HepG2 (cell line): ENCODE results near the gene EMID1. TPM values are rescaled to one million over a fixed set of nuclear protein-coding genes. Genes with fewer than 3 reads are reported as not detected.

Experiments used
- ARNT ChIP-seq: fragments of 450-650 bp; IDR thresholded peaks from 2 replicates; pipeline ENCODE4 v1.6.1; 2017
- ATF7-NPFF ChIP-seq: sonication (generic); formaldehyde crosslinking; IDR thresholded peaks from 2 replicates; pipeline ENCODE4 v1.8.1; 2023; ENCODE audit warnings: mild to moderate bottlenecking, low read depth, missing genetic modification reagents, moderate library complexity
- CCAR2 ChIP-seq: fragments of 200-400 bp; formaldehyde crosslinking; optimal IDR thresholded peaks from 2 replicates; pipeline ENCODE3; 2018; ENCODE audit warnings: low read depth, mild to moderate bottlenecking, low read length, moderate library complexity
- GTF2F1 ChIP-seq: fragments of 150-350 bp; IDR thresholded peaks from 2 replicates; pipeline ENCODE4 v1.6.1; 2014; ENCODE audit warnings: low read length
- HMG20A ChIP-seq: IDR thresholded peaks from 2 replicates; pipeline ENCODE4 v1.6.1; 2016; ENCODE audit warnings: borderline replicate concordance
- MED1 ChIP-seq: sonication (generic); formaldehyde crosslinking; IDR thresholded peaks from 2 replicates; pipeline ENCODE4 v1.4.0; 2020; ENCODE audit warnings: missing genetic modification reagents
- MEF2D ChIP-seq: sonication (generic); formaldehyde crosslinking; IDR thresholded peaks from 2 replicates; pipeline ENCODE4 v1.5.1; 2020; ENCODE audit warnings: mild to moderate bottlenecking, missing genetic modification reagents
- NFE2 ChIP-seq: sonication (generic); formaldehyde crosslinking; IDR thresholded peaks from 2 replicates; pipeline ENCODE4 v1.4.0; 2020; ENCODE audit warnings: missing genetic modification reagents
- NFE2L2 ChIP-seq: fragments of 150-350 bp; IDR thresholded peaks from 2 replicates; pipeline ENCODE4 v1.6.1; 2014; ENCODE audit warnings: low read length
- NFIB ChIP-seq: sonication (generic); formaldehyde crosslinking; IDR thresholded peaks from 2 replicates; pipeline ENCODE4 v1.9.0; 2021; ENCODE audit warnings: missing genetic modification reagents, mild to moderate bottlenecking, borderline replicate concordance
- NR2C2 ChIP-seq: sonication (generic); formaldehyde crosslinking; IDR thresholded peaks from 2 replicates; pipeline ENCODE4 v1.4.0; 2020; ENCODE audit warnings: missing genetic modification reagents, mild to moderate bottlenecking, moderate library complexity, borderline replicate concordance
- RAD51 ChIP-seq: fragments of 450-650 bp; IDR thresholded peaks from 2 replicates; pipeline ENCODE4 v1.6.1; 2016; ENCODE audit warnings: borderline replicate concordance
- RFX5 ChIP-seq: IDR thresholded peaks from 2 replicates; pipeline ENCODE4 v1.6.1; 2011; ENCODE audit warnings: low read depth, low read length, improper control_type of control experiment
- SMC3 ChIP-seq: IDR thresholded peaks from 2 replicates; pipeline ENCODE4 v1.6.1; 2011; ENCODE audit warnings: low read length, improper control_type of control experiment
- TOE1 ChIP-seq: sonication (generic); formaldehyde crosslinking; IDR thresholded peaks from 2 replicates; pipeline ENCODE4 v1.4.0; 2020; ENCODE audit warnings: mild to moderate bottlenecking, missing genetic modification reagents
- ZNF451 ChIP-seq: sonication (generic); formaldehyde crosslinking; IDR thresholded peaks from 2 replicates; pipeline ENCODE4 v1.5.0; 2020; ENCODE audit warnings: mild to moderate bottlenecking, missing genetic modification reagents
- ZNF883 ChIP-seq: sonication (generic); formaldehyde crosslinking; IDR thresholded peaks from 2 replicates; pipeline ENCODE4 v1.5.1; 2020; ENCODE audit warnings: mild to moderate bottlenecking, missing genetic modification reagents; ENCODE audit errors: not compliant biosample characterization
- ZSCAN9 ChIP-seq: IDR thresholded peaks from 2 replicates; pipeline ENCODE4 v1.6.1; 2016; ENCODE audit warnings: borderline replicate concordance
- polyA plus RNA-seq, 8 experiments: library from polyadenylated mRNA; depleted of rRNA in 3 of 8; stranded (reverse) in 7 of 8; unstranded in 1 of 8; fragments of >200 nt; fragmentation: Illumina TruSeq in 4 of 8; extraction: Trizol in 4 of 8; gene quantifications; 2 replicates each; pipeline versions ENCODE4 v1.2.1 to v1.2.3, GENCODE V29; 2011 to 2016; ENCODE audit warnings: low read depth in 4 of 8, missing spikeins in 1 of 8, mixed read lengths in 1 of 8; ENCODE audit not compliant: insufficient read depth in 1 of 8
- total RNA-seq, 5 experiments: library from RNA; depleted of rRNA; stranded (reverse); fragments of >200 nt; fragmentation: Illumina TruSeq; extraction: Trizol; gene quantifications; 2 replicates each; pipeline ENCODE4 v1.2.3, GENCODE V29; 2016; ENCODE audit warnings: low read depth in 1 of 5
- TF ChIP-seq, protein P1 (sequence below): IDR thresholded peaks from 2 replicates; pipeline ENCODE4 v1.6.1; 2016; ENCODE audit warnings: low read depth, borderline replicate concordance
- TF ChIP-seq, protein P2 (sequence below): IDR thresholded peaks from 2 replicates; pipeline ENCODE4 v1.6.1; 2012; ENCODE audit warnings: inconsistent platforms
- TF ChIP-seq, protein P3 (sequence below): sonication (generic); formaldehyde crosslinking; IDR thresholded peaks from 2 replicates; pipeline ENCODE4 v1.4.0; 2020; ENCODE audit warnings: missing genetic modification reagents
- TF ChIP-seq, protein P4 (sequence below): IDR thresholded peaks from 2 replicates; pipeline ENCODE4 v1.6.1; 2016; ENCODE audit warnings: mild to moderate bottlenecking, missing biosample characterization, missing genetic modification reagents
- TF ChIP-seq, protein P5 (sequence below): sonication (generic); formaldehyde crosslinking; IDR thresholded peaks from 2 replicates; pipeline ENCODE4 v1.8.0; 2022; ENCODE audit warnings: mild to moderate bottlenecking, missing genetic modification reagents; ENCODE audit not compliant: insufficient replicate concordance
- TF ChIP-seq, protein P6 (sequence below): IDR thresholded peaks from 2 replicates; pipeline ENCODE4 v1.6.1; 2016; ENCODE audit warnings: low read depth, control low read depth
- TF ChIP-seq, protein P7 (sequence below): IDR thresholded peaks from 2 replicates; pipeline ENCODE4 v1.6.1; 2016; ENCODE audit warnings: low read depth

EMID1 gene
- total and polyA plus RNA-seq, 2 of the 13 experiments (the other 11 are each of a cell fraction or from before 2014, with no cell fraction given), result 0.45 to 0.82 TPM

DNA sequence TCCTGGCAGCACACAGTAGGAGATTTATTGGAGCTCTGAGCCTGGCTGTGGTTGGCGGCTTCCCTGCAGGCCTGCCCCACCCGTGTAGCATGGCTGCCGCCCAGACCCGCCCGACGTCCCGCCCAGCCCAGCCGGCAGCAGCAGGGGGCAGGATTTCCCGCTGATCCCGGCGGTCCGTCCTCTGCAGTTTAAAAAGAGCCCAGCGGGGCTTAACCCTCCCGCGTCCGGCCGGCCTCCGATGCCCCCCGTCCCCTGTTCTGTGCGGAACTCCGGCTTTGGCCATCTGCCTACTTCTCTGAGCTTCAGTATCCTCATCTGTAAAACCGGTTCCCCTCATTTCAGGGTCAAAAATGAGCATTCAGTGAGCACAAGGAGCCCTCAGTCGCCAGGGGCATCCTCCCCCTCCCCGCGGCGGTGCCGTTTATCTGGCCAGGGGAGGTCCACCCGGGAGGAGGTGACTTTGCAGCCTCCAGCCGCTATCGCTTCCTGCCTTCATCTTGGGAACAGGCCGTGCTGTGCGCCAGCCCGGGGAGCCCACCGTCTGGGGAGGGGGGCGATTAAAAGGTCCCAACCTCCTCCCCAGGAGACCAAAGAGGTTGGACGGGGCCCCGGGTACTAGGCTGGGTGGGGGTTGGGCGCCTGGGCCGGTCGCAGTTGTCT lies 100.6 kb downstream of the EMID1 start, which contains the start of gene GAS2L1 (continued):
- no peak for TF ChIP-seq ZSCAN9
- TF ChIP-seq, protein P1, sequence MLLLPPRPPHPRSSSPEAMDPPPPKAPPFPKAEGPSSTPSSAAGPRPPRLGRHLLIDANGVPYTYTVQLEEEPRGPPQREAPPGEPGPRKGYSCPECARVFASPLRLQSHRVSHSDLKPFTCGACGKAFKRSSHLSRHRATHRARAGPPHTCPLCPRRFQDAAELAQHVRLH (CRISPR knock-in tag), result 0 out of 2 replicates have a peak, but pooled peaks have one; percentile 22
- no peak for TF ChIP-seq CCAR2
- TF ChIP-seq, protein P2, sequence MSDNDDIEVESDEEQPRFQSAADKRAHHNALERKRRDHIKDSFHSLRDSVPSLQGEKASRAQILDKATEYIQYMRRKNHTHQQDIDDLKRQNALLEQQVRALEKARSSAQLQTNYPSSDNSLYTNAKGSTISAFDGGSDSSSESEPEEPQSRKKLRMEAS, result peak; percentile 49
- TF ChIP-seq RFX5, result no peak
- TF ChIP-seq, protein P3, sequence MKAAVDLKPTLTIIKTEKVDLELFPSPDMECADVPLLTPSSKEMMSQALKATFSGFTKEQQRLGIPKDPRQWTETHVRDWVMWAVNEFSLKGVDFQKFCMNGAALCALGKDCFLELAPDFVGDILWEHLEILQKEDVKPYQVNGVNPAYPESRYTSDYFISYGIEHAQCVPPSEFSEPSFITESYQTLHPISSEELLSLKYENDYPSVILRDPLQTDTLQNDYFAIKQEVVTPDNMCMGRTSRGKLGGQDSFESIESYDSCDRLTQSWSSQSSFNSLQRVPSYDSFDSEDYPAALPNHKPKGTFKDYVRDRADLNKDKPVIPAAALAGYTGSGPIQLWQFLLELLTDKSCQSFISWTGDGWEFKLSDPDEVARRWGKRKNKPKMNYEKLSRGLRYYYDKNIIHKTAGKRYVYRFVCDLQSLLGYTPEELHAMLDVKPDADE (CRISPR knock-in tag), result no peak
- TF ChIP-seq ZNF883 (CRISPR knock-in tag), result no peak
- TF ChIP-seq GTF2F1, result no peak
- TF ChIP-seq, protein P4, sequence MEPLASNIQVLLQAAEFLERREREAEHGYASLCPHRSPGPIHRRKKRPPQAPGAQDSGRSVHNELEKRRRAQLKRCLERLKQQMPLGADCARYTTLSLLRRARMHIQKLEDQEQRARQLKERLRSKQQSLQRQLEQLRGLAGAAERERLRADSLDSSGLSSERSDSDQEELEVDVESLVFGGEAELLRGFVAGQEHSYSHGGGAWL (CRISPR knock-in tag), result 0 out of 2 replicates have a peak, but pooled peaks have one; percentile 30
- TF ChIP-seq ATF7-NPFF, result 0 out of 2 replicates have a peak, but pooled peaks have one; percentile 34
- no peak for TF ChIP-seq NFE2L2
- TF ChIP-seq HMG20A, result no peak
- no peak for TF ChIP-seq NR2C2 (CRISPR knock-in tag)
- TF ChIP-seq, protein P5, sequence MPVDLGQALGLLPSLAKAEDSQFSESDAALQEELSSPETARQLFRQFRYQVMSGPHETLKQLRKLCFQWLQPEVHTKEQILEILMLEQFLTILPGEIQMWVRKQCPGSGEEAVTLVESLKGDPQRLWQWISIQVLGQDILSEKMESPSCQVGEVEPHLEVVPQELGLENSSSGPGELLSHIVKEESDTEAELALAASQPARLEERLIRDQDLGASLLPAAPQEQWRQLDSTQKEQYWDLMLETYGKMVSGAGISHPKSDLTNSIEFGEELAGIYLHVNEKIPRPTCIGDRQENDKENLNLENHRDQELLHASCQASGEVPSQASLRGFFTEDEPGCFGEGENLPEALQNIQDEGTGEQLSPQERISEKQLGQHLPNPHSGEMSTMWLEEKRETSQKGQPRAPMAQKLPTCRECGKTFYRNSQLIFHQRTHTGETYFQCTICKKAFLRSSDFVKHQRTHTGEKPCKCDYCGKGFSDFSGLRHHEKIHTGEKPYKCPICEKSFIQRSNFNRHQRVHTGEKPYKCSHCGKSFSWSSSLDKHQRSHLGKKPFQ (CRISPR knock-in tag), result no peak
- no peak for TF ChIP-seq NFE2 (CRISPR knock-in tag)
- TF ChIP-seq, protein P6, sequence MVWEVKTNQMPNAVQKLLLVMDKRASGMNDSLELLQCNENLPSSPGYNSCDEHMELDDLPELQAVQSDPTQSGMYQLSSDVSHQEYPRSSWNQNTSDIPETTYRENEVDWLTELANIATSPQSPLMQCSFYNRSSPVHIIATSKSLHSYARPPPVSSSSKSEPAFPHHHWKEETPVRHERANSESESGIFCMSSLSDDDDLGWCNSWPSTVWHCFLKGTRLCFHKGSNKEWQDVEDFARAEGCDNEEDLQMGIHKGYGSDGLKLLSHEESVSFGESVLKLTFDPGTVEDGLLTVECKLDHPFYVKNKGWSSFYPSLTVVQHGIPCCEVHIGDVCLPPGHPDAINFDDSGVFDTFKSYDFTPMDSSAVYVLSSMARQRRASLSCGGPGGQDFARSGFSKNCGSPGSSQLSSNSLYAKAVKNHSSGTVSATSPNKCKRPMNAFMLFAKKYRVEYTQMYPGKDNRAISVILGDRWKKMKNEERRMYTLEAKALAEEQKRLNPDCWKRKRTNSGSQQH, result peak; percentile 55; the same call in 1 of the 2 replicates
- TF ChIP-seq MED1 (CRISPR knock-in tag), result 0 out of 2 replicates have a peak, but pooled peaks have one; percentile 27
- no peak for TF ChIP-seq ARNT
- no peak for TF ChIP-seq TOE1 (CRISPR knock-in tag)
- no peak for TF ChIP-seq RAD51
- TF ChIP-seq MEF2D (CRISPR knock-in tag), result peak; percentile 58; the same call in 1 of the 2 replicates
- TF ChIP-seq, protein P7, sequence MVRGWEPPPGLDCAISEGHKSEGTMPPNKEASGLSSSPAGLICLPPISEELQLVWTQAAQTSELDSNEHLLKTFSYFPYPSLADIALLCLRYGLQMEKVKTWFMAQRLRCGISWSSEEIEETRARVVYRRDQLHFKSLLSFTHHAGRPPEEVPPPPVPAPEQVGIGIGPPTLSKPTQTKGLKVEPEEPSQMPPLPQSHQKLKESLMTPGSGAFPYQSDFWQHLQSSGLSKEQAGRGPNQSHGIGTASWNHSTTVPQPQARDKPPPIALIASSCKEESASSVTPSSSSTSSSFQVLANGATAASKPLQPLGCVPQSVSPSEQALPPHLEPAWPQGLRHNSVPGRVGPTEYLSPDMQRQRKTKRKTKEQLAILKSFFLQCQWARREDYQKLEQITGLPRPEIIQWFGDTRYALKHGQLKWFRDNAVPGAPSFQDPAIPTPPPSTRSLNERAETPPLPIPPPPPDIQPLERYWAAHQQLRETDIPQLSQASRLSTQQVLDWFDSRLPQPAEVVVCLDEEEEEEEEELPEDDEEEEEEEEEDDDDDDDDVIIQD (CRISPR knock-in tag), result 0 out of 2 replicates have a peak, but pooled peaks have one; percentile 36
- no peak for TF ChIP-seq NFIB
- no peak for TF ChIP-seq ZNF451 (CRISPR knock-in tag)
- no peak for TF ChIP-seq SMC3
